GM12873 (cell line): ENCODE results near the gene NCAM2.

Experiments
- TF ChIP-seq, protein P1 (sequence below): IDR thresholded peaks from 2 replicates; pipeline ENCODE4 v1.5.1; 2012; ENCODE audit warnings: low read depth, mild to moderate bottlenecking, moderate library complexity, low read length, control low read depth; ENCODE audit not compliant: insufficient read depth; ENCODE audit errors: missing control alignments

Gene NCAM2

GRCh38 chr21:21074305-21074704 is 76.1 kb downstream of the NCAM2 start:
- TF ChIP-seq, protein P1, sequence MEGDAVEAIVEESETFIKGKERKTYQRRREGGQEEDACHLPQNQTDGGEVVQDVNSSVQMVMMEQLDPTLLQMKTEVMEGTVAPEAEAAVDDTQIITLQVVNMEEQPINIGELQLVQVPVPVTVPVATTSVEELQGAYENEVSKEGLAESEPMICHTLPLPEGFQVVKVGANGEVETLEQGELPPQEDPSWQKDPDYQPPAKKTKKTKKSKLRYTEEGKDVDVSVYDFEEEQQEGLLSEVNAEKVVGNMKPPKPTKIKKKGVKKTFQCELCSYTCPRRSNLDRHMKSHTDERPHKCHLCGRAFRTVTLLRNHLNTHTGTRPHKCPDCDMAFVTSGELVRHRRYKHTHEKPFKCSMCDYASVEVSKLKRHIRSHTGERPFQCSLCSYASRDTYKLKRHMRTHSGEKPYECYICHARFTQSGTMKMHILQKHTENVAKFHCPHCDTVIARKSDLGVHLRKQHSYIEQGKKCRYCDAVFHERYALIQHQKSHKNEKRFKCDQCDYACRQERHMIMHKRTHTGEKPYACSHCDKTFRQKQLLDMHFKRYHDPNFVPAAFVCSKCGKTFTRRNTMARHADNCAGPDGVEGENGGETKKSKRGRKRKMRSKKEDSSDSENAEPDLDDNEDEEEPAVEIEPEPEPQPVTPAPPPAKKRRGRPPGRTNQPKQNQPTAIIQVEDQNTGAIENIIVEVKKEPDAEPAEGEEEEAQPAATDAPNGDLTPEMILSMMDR = no peak

GRCh38 chr21:21076051-21076450 is 77.8 kb downstream of the NCAM2 start:
- TF ChIP-seq, protein P1 = no peak

GRCh38 chr21:21076491-21076890 is 78.3 kb downstream of the NCAM2 start:
- TF ChIP-seq, protein P1 = no peak

GRCh38 chr21:21079646-21080045 is 81.4 kb downstream of the NCAM2 start:
- TF ChIP-seq, protein P1 = no peak

DNA sequence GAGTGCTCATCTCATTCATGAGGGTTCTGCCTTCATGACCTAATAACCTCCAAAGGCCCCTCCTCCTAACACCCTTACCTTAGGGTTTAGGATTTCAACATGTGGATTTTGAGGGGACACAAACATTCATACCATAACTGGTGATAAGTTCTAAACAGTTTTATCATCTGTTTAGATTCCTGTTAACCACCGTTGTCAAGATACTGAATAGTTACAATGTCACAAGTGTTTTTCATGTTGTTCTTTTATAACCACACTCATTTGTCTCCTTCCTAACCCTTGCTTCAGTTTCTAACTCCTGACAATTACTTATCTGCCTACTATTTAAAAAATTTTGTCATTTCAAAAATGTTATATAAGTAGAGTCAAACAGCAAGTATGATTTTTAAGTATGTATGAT is 86.0 kb downstream of the NCAM2 start:
- TF ChIP-seq, protein P1 = no peak

GRCh38 chr21:21085206-21085605 is 87.0 kb downstream of the NCAM2 start:
- TF ChIP-seq, protein P1 = no peak

- TF ChIP-seq, protein P1 = no peak
Observed at GRCh38 chr21:21096956-21097355, 98.7 kb downstream of the NCAM2 start.
